ENCODE data around the gene GALK1. TPM values are rescaled to one million over a fixed set of nuclear protein-coding genes. Genes with fewer than 3 reads are reported as not detected.
A peak's percentile ranks its signal among the peaks of the same experiment; 100 is the strongest.

The GALK1 gene
- total and polyA plus RNA-seq, 2 of the 13 experiments (the other 11 are each of a cell fraction or from before 2014, with no cell fraction given), result 59.9 to 93.6 TPM

GRCh38 chr17:75754378-75755204 is 10.4 kb downstream of the GALK1 start (continued):
- 0 out of 2 replicates have a peak, but pooled peaks have one; percentile 81 for TF ChIP-seq PCBP1 (IDR thresholded peaks at IDR 0.05; ENCODE audit: borderline replicate concordance, low read depth, low read length)
- TF ChIP-seq ZBTB1 (CRISPR knock-in tag; IDR thresholded peaks at IDR 0.05; ENCODE audit: borderline replicate concordance), result no peak
- TF ChIP-seq GRHL1 (CRISPR knock-in tag; conservative IDR thresholded peaks at IDR 0.05), result no peak
- TF ChIP-seq ZNF296 (CRISPR knock-in tag; conservative IDR thresholded peaks at IDR 0.05), result peak; percentile 94
- peak; percentile 50; the same call in 1 of the 2 replicates for TF ChIP-seq SP5 (CRISPR knock-in tag; IDR thresholded peaks at IDR 0.05; ENCODE audit: borderline replicate concordance, low read depth)
- 0 out of 2 replicates have a peak, but pooled peaks have one; percentile 30 for TF ChIP-seq MIXL1 (CRISPR knock-in tag; IDR thresholded peaks at IDR 0.05)
- no peak for TF ChIP-seq ZNF3 (CRISPR knock-in tag; IDR thresholded peaks at IDR 0.05)
- TF ChIP-seq YEATS2 (CRISPR knock-in tag; IDR thresholded peaks at IDR 0.05; ENCODE audit: borderline replicate concordance), result peak; percentile 77
- TF ChIP-seq NR1H2 (CRISPR knock-in tag; IDR thresholded peaks at IDR 0.05; ENCODE audit: borderline replicate concordance, low read depth), result peak; percentile 94
- peak; percentile 72 for TF ChIP-seq ZXDC (CRISPR knock-in tag; IDR thresholded peaks at IDR 0.05)
- TF ChIP-seq ZBTB37 (CRISPR knock-in tag; IDR thresholded peaks at IDR 0.05), result no peak
- TF ChIP-seq HNRNPUL1 (IDR thresholded peaks at IDR 0.05; ENCODE audit: low read depth, low read length), result no peak
- no peak; the same call in 1 of the 2 replicates for TF ChIP-seq ZNF12 (CRISPR knock-in tag; IDR thresholded peaks at IDR 0.05)
- TF ChIP-seq MBNL3 (CRISPR knock-in tag; conservative IDR thresholded peaks at IDR 0.05), result no peak; the same call in 1 of the 2 replicates
- TF ChIP-seq ZNF414 (CRISPR knock-in tag; IDR thresholded peaks at IDR 0.05), result no peak
- no peak for TF ChIP-seq ZNF777 (CRISPR knock-in tag; IDR thresholded peaks at IDR 0.05)
- TF ChIP-seq TEAD2 (CRISPR knock-in tag; IDR thresholded peaks at IDR 0.05), result peak; percentile 83; the same call in 1 of the 2 replicates
- TF ChIP-seq ZBTB38 (CRISPR knock-in tag; IDR thresholded peaks at IDR 0.05), result peak; percentile 92
- TF ChIP-seq ISX (CRISPR knock-in tag; conservative IDR thresholded peaks at IDR 0.05), result no peak
- no peak for TF ChIP-seq NFATC3 (CRISPR knock-in tag; IDR thresholded peaks at IDR 0.05)
- no peak; the same call in 1 of the 2 replicates for TF ChIP-seq ZNF331 (CRISPR knock-in tag; IDR thresholded peaks at IDR 0.05)
- peak; percentile 87 for TF ChIP-seq GTF3A (CRISPR knock-in tag; conservative IDR thresholded peaks at IDR 0.05)

Measured in HepG2 (cell line).